HCT116 (cell line): ENCODE measurements around the gene TLN1.

Experiments
- CEBPB ChIP-seq: IDR thresholded peaks from 2 replicates; pipeline ENCODE4 v1.6.1; 2012; ENCODE audit warnings: low read depth
- CTCF ChIP-seq, 3 experiments: fragments of 200-600 bp in 1 of 3; sonication (generic) in 1 of 3; IDR thresholded peaks in 2 of 3; conservative IDR thresholded peaks in 1 of 3; 2 replicates each; pipeline ENCODE4 v1.5.1; 2012 to 2017; ENCODE audit warnings: low read depth in 2 of 3, low read length in 2 of 3, antibody characterized with exemption in 1 of 3, borderline replicate concordance in 1 of 3, control low read depth in 1 of 3, mild to moderate bottlenecking in 1 of 3, mixed read lengths in 1 of 3, mixed run types in 1 of 3, moderate library complexity in 1 of 3; ENCODE audit not compliant: insufficient read depth in 1 of 3
- ELF1 ChIP-seq: IDR thresholded peaks from 2 replicates; pipeline ENCODE4 v1.6.1; 2012; ENCODE audit warnings: low read depth, borderline replicate concordance
- EZH2 ChIP-seq: fragments of 200-600 bp; sonication (generic); IDR thresholded peaks from 2 replicates; pipeline ENCODE4 v1.6.1; 2017; ENCODE audit warnings: antibody characterized with exemption, mixed run types
- EZH2phosphoT487 ChIP-seq: fragments of 200-600 bp; IDR thresholded peaks from 2 replicates; pipeline ENCODE4 v1.6.1; 2018; ENCODE audit warnings: antibody characterized with exemption, borderline replicate concordance
- POLR2A ChIP-seq: IDR thresholded peaks from 2 replicates; pipeline ENCODE4 v1.7.0; 2011; ENCODE audit warnings: borderline replicate concordance; ENCODE audit not compliant: insufficient read depth, insufficient read length; ENCODE audit errors: extremely low read depth
- POLR2AphosphoS5 ChIP-seq: IDR thresholded peaks from 2 replicates; pipeline ENCODE4 v1.6.1; 2011; ENCODE audit warnings: mild to moderate bottlenecking, low read depth, low read length, moderate library complexity
- REST ChIP-seq: IDR thresholded peaks from 2 replicates; pipeline ENCODE4 v1.6.1; 2012; ENCODE audit warnings: low read depth
- YY1 ChIP-seq: IDR thresholded peaks from 2 replicates; pipeline ENCODE4 v1.6.1; 2011; ENCODE audit warnings: low read length, low read depth, moderate library complexity, mild to moderate bottlenecking; ENCODE audit not compliant: insufficient replicate concordance; ENCODE audit errors: extremely low read depth
- ZNF274 ChIP-seq: fragments of 200-500 bp; sonication (Bioruptor generic); IDR thresholded peaks from 2 replicates; pipeline ENCODE4 v1.6.1; 2014; ENCODE audit warnings: mild to moderate bottlenecking, low read depth, low read length, inconsistent platforms

DNA sequence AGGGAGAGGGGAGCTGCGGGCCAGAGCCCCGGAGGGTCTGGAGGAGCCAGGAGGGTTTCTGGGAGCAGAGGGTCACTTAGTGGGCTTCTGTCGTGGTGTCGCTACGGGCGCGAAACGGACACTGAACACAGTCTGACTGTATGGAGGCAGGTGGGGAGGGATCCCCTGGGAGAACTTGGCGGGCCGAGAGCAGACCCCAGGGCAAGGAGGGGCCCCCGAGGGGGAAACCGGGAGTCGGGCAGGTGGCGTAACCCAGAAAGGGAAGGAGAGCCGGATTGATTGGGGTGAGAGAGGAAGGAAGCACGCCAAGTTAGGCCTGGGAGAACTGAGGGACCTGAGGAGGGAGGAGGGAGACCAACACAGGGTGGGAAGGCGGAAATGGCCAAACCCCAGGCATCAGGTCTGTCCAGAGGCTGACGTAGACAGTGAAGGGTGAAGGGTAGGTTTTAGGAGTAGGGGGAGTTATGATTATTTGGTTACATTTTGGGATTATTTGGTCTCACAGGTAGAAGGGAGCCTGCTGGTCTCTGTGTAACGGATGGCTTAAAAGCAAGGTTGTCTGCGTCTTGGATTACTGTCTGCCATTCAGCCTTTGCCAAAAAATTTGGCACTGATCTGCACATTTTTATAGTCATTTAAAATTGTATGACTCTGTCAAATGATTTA, 25.4 kb upstream of the TLN1 start:
- TF ChIP-seq CTCF (IDR thresholded peaks at IDR 0.05 in 2 of 3, conservative IDR thresholded peaks at IDR 0.05 in 1 of 3; ENCODE audit: borderline replicate concordance in 1 of 3, insufficient read depth in 1 of 3, low read depth in 2 of 3, low read length in 2 of 3) = no peak
- TF ChIP-seq CEBPB = no peak
- no peak for TF ChIP-seq EZH2phosphoT487
- no peak for TF ChIP-seq ELF1
- peak; percentile 52 for TF ChIP-seq POLR2A
- TF ChIP-seq POLR2AphosphoS5 = peak; percentile 48; the same call in 1 of the 2 replicates
- TF ChIP-seq EZH2 = no peak
- TF ChIP-seq ZNF274 = no peak
- TF ChIP-seq YY1 = no peak
- no peak for TF ChIP-seq REST
